ENCODE results near the gene OCRL. TPM values are rescaled to one million over a fixed set of nuclear protein-coding genes. Genes with fewer than 3 reads are reported as not detected.

Gene OCRL
- total RNA-seq, 6 donors from 2014 or later = 11.8 to 22.0 (median 17.7) TPM

GRCh38 chrX:129516402-129516801 lies 23.7 kb upstream of the OCRL start:
- no peak for TF ChIP-seq POLR2AphosphoS5 (IDR thresholded peaks at IDR 0.05)
- no peak for TF ChIP-seq CTCF (IDR thresholded peaks at IDR 0.05)
- TF ChIP-seq EP300 (IDR thresholded peaks at IDR 0.05) = no peak
- TF ChIP-seq POLR2A (IDR thresholded peaks at IDR 0.05) = no peak
- ATAC-seq (ENCODE audit: low FRiP score in 2 of 2) = no peak
- DNase-seq = no peak
- H3K4me3 ChIP-seq = no peak overlapping the region
- H3K27ac ChIP-seq = no peak overlapping the region
- no peaks in the 10 kb centered on the region for H3K27me3 ChIP-seq
- H3K4me1 ChIP-seq = peaks cover 0 to 4% (median 0%) of the 10 kb centered on the region in 4 donors
- peaks cover 0 to 7% (median 0%) of the 10 kb centered on the region in 4 donors for H3K36me3 ChIP-seq
- no peaks in the 10 kb centered on the region for H3K9me3 ChIP-seq
- WGBS, 2 donors = 58 to 81% methylated on average over 3 of the region's 3 CpGs

GRCh38 chrX:129520151-129520550 lies 19.9 kb upstream of the OCRL start:
- peaks cover 0 to 4% (median 0%) of the 10 kb centered on the region in 4 donors for H3K27me3 ChIP-seq
- WGBS, 2 donors = 55 to 68% methylated on average over 3 of the region's 3 CpGs
- peaks cover 0 to 10% (median 0%) of the 10 kb centered on the region in 4 donors for H3K4me1 ChIP-seq
- TF ChIP-seq EP300 (IDR thresholded peaks at IDR 0.05) (no peak), CTCF (IDR thresholded peaks at IDR 0.05) (no peak), POLR2A (IDR thresholded peaks at IDR 0.05) (no peak), POLR2AphosphoS5 (IDR thresholded peaks at IDR 0.05) (no peak)
- H3K27ac ChIP-seq = no peak overlapping the region
- no peak overlapping the region for H3K4me3 ChIP-seq
- H3K9me3 ChIP-seq = no peaks in the 10 kb centered on the region
- no peak for DNase-seq
- no peak for ATAC-seq (ENCODE audit: low FRiP score in 2 of 2)
- H3K36me3 ChIP-seq = peaks cover 0 to 4% (median 0%) of the 10 kb centered on the region in 4 donors

- WGBS, 2 donors = 5 to 40% methylated on average over 7 to 35 of the region's 56 CpGs
- DNase-seq (peak; percentile 73 to 85), ATAC-seq (ENCODE audit: low FRiP score in 2 of 2) (peak; percentile 71 to 86)
- peaks cover 0 to 10% (median 0%) of the 10 kb centered on the region in 4 donors for H3K4me1 ChIP-seq
- no peak for TF ChIP-seq POLR2A (IDR thresholded peaks at IDR 0.05)
- H3K27ac ChIP-seq = peak overlapping the region; percentile 70 to 88 (median 84)
- peaks cover 0 to 4% (median 0%) of the 10 kb centered on the region in 4 donors for H3K27me3 ChIP-seq
- no peaks in the 10 kb centered on the region for H3K36me3 ChIP-seq
- H3K4me3 ChIP-seq = peak overlapping the region; percentile 59 to 88 (median 67)
- no peaks in the 10 kb centered on the region for H3K9me3 ChIP-seq
Observed at GRCh38 chrX:129522184-129523078, 17.6 kb upstream of the OCRL start.

GRCh38 chrX:129523079-129523911 lies 16.8 kb upstream of the OCRL start, which contains the start of gene SMARCA1:
TSS of gene SMARCA1 (minus strand) at chrX:129523490. CDS start at chrX:129523370, 120 bp downstream.
- ATAC-seq (ENCODE audit: low FRiP score in 2 of 2) = peak; percentile 81 to 87
- peak; percentile 36 to 80 for DNase-seq

More at GRCh38 chrX:129523079-129523911, 16.8 kb upstream of the OCRL start, which contains the start of gene SMARCA1:
- H3K9me3 ChIP-seq = no peaks in the 10 kb centered on the region
- H3K27ac ChIP-seq = peak within 1 kb of the TSS; percentile 70 to 88 (median 84)
- WGBS, 2 donors = 0 to 43% methylated on average over 1 to 38 of the region's 54 CpGs
- no peak for TF ChIP-seq EP300 (IDR thresholded peaks at IDR 0.05)
- TF ChIP-seq POLR2AphosphoS5 (IDR thresholded peaks at IDR 0.05) = peak; percentile 14 to 24
- peak in 1 of 4 donors; percentile 47 for TF ChIP-seq POLR2A (IDR thresholded peaks at IDR 0.05)
- TF ChIP-seq CTCF (IDR thresholded peaks at IDR 0.05) = no peak
- H3K4me1 ChIP-seq = peaks cover 0 to 10% (median 0%) of the 10 kb centered on the region in 4 donors
- no peaks in the 10 kb centered on the region for H3K36me3 ChIP-seq
- peaks cover 0 to 4% (median 0%) of the 10 kb centered on the region in 4 donors for H3K27me3 ChIP-seq
- peak within 1 kb of the TSS; percentile 59 to 88 (median 67) for H3K4me3 ChIP-seq

All from upper lobe of left lung (tissue), 6 donors.